HUES64 (cell line): ENCODE data around the gene ANTXRL.
"Not testable (repeated sequence)": the region's sequence is repeated elsewhere in the genome, so short reads cannot be mapped to it uniquely, and the experiment has no call there.

ENCODE experiments used
- H3K27ac ChIP-seq: 2 replicates; pipeline ENCODE4 v1.7.0; 2013; ENCODE audit warnings: low read depth, low read length, inconsistent platforms
- H3K27me3 ChIP-seq: 2 replicates; pipeline ENCODE4 v1.6.1; 2013; ENCODE audit warnings: mild to moderate bottlenecking, low read length; ENCODE audit not compliant: insufficient read depth
- H3K36me3 ChIP-seq: 2 replicates; pipeline ENCODE4 v1.6.1; 2013; ENCODE audit warnings: mild to moderate bottlenecking, low read length; ENCODE audit not compliant: insufficient read depth
- H3K4me1 ChIP-seq: 2 replicates; pipeline ENCODE4 v1.6.1; 2013; ENCODE audit warnings: mild to moderate bottlenecking, low read length, moderate library complexity; ENCODE audit not compliant: insufficient read depth
- H3K4me3 ChIP-seq: 2 replicates; pipeline ENCODE4 v1.5.1; 2013; ENCODE audit warnings: mild to moderate bottlenecking, low read length, moderate library complexity
- H3K9ac ChIP-seq: 2 replicates; pipeline ENCODE4 v1.6.1; 2013; ENCODE audit warnings: mild to moderate bottlenecking, low read depth, low read length
- H3K9me3 ChIP-seq: 2 replicates; pipeline ENCODE4 v1.6.1; 2013; ENCODE audit warnings: low read depth, low read length; ENCODE audit not compliant: insufficient read depth
- WGBS: fragments of 150-250, 120-280 bp; methylation state at CpG from one replicate; pipeline ENCODE4 v1.1.7; 2013; ENCODE audit warnings: missing lambda C conversion rate; 5-methylcytosine and 5-hydroxymethylcytosine counted together

The ANTXRL gene

DNA sequence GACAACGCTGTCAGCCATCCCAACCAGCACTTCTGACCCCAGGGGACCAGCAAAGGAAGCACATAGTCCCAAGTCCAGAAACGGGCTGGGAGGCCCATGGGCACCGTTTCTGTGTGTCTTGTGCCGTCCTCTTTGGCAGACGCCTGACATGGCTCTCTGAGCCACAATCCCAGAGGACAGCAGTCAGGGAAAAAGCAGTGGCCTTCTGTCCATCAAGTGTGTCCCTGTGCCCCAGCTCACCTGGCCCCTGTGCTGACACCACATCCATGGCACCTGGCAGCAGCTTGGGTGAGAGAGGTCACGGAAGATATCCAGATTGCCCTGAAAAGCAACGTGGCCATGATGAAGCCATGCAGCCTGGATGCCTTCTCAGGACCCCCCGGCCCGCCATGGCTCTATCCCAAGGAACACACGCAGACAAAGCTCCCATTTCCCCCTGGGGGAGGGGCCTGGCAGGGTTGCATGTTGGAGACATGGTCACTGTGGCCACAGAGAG lies 38.1 kb upstream of the ANTXRL start:
- H3K27ac ChIP-seq: no peak overlapping the region
- 89% methylated on average over 10 of the region's 10 CpGs for WGBS
- H3K4me1 ChIP-seq: no peaks in the 10 kb centered on the region
- H3K27me3 ChIP-seq: no peaks in the 10 kb centered on the region
- H3K9me3 ChIP-seq: no peaks in the 10 kb centered on the region
- no peaks in the 10 kb centered on the region for H3K36me3 ChIP-seq
- H3K4me3 ChIP-seq: no peak overlapping the region
- no peak overlapping the region for H3K9ac ChIP-seq

DNA sequence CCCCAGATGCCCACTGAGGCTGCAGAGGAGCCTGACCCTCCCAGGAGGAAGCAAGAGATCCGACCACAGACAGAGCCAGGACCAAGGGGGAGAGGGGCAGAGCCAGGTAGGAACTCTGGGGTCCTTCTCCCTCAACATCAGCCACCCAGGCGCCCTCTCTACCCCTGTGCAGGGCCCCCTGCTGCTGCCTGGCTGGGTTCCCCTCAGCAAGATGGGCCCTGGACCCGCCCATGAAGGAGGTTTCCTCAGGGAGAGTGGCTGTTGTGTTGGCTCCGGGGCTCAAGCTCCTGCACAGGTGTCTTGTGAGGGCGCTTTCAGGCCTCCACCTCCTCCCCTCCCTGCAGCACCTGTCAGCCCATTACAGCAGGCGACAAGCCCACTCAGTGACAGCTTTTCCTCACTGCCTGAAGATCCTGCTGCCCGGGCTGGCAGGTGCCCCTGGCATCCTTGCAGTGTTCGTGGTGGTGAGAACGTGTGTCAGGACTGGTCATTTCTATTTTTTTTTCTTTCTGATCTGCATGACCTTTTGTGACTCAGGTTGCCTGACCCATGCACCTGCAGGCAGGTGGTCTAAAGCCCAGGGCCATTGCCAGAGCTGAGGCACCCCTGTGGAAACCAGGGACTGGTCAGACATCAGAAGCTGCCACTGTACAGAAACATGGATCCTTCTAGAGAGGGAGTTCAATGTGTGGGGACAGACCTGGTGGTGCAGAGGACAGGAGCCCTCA lies 37.0 kb upstream of the ANTXRL start:
- H3K4me3 ChIP-seq, H3K9me3 ChIP-seq, H3K27ac ChIP-seq, H3K36me3 ChIP-seq, H3K4me1 ChIP-seq, H3K27me3 ChIP-seq, H3K9ac ChIP-seq: not testable (repeated sequence)
- 95% methylated on average over 6 of the region's 9 CpGs for WGBS

DNA sequence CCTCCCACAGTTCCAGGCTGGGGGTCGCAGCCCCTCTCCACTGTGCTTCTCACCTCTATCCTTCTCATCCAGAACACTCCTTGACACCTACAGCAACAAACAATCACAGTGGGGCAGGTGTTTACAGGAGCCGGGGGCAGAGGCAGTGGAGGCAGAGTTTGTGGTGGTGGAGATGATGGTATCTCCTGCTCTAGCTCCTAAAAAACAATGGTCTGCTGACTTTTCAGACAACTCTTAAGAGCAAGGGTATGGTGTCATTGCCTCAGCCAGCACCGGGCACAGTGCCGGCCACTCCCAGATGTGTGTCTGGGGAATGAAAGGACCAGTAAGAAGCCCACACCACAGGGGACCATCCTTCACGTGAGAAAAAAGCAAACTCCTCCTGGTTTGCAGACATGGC lies 36.3 kb upstream of the ANTXRL start:
- WGBS: 82% methylated on average over 5 of the region's 5 CpGs
- Histone ChIP-seq H3K9ac (no peak overlapping the region), H3K36me3 (no peaks in the 10 kb centered on the region), H3K27me3 (no peaks in the 10 kb centered on the region), H3K27ac (no peak overlapping the region), H3K9me3 (no peaks in the 10 kb centered on the region), H3K4me1 (no peaks in the 10 kb centered on the region), H3K4me3 (no peak overlapping the region)

DNA sequence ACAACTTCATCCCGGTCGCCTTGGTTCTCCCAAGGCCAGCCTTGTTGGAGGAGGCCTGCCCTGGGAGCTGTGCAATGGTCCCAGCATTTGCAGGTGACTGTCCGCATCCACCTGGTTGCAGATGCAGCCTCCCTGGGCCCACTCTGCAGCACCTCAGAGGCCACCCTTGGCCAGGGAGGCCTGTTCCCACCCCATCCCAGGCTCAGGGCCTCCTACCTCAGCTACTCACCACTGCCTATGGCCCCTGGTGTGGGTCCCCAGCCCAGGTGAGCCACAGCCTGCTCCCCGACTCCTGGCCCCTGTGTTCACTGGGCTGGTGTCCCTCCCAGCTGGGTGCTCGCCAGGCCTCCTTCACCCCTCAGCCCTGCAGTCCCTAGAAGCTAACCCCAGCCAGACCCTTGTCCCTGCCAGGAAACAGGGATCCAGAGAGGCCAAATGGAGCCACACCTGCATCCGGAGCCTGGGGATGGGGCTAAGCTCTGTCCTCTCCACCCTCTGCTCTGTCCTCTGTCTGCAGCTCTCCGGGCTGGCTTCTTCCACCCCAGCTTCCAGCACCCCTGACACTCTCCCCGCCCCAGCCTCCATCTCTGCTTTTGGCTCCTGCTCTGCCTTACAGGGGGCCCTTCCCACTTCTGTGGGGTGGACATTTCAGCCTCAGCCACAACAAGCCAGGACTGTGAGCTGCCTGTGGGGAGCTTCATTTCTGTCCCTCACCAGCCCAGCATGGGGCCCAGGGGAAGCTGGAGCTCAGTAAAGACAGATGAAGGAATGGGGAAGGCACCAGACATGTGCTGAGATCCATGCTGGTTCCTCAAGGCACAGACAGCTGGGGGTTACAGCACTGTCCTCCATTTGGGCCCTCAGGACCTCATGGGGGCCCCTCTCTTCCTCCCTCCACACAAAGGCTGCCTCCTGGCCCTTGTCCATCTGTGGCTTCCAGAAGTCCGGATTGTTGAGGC lies 35.6 kb upstream of the ANTXRL start:
- H3K36me3 ChIP-seq: no peaks in the 10 kb centered on the region

DNA sequence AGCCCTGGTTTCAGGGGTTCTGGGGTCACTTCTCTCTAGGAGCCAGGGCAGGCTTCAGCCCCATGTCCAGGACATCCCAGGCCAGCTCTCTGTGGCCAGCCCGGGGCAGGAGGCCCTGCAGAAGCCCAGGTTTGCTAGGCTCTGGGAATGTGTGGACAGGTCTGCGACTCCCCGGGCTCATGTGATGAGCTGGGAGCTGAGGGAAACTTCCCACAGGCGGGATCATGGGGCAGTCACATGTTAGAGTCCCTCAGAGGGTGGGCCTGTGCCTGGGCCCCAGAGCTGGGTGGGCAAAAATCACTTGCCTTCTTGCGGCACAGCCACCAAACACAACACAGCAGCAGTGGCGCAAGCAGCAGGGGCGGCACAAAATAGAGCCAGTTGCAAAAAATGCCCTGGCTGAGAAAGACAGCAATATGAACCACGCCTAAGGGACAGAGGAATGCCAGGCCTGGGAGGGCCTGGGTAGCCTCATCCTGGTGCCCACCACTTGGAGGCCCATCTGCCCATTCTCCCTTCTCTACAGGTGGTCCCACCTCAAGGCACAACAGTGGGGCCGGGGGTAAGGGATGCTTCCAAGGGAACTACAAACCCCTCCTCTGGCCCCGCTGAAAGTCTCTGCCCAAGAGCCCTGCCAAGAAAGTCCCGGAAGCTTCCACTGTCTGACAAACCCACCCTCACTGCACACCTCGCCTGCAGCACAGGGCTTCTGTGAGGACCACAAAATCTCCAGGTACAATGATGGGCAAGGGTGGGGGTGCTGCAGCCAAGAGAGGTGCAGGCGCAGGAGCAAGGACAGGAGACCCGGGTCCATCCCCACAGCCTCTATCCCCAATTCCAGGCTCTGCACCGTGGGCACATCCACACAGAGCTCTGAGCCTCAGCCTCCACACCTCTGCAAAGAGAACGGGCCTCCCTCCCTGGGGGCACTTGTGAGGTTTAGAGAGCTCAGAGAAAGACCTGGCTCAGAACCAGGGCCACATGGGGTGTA lies 34.6 kb upstream of the ANTXRL start:
- 91% methylated on average over 16 of the region's 16 CpGs for WGBS
- Histone ChIP-seq H3K9me3 (no peaks in the 10 kb centered on the region), H3K27ac (no peak overlapping the region), H3K9ac (no peak overlapping the region), H3K27me3 (no peaks in the 10 kb centered on the region), H3K36me3 (no peaks in the 10 kb centered on the region), H3K4me3 (no peak overlapping the region), H3K4me1 (no peaks in the 10 kb centered on the region)

More for the DNA sequence above, 35.6 kb upstream of the ANTXRL start:
- H3K4me1 ChIP-seq: no peaks in the 10 kb centered on the region
- H3K27ac ChIP-seq: no peak overlapping the region
- H3K9me3 ChIP-seq: no peaks in the 10 kb centered on the region
- H3K9ac ChIP-seq: no peak overlapping the region
- H3K27me3 ChIP-seq: no peaks in the 10 kb centered on the region
- no peak overlapping the region for H3K4me3 ChIP-seq
- 82% methylated on average over 9 of the region's 9 CpGs for WGBS

DNA sequence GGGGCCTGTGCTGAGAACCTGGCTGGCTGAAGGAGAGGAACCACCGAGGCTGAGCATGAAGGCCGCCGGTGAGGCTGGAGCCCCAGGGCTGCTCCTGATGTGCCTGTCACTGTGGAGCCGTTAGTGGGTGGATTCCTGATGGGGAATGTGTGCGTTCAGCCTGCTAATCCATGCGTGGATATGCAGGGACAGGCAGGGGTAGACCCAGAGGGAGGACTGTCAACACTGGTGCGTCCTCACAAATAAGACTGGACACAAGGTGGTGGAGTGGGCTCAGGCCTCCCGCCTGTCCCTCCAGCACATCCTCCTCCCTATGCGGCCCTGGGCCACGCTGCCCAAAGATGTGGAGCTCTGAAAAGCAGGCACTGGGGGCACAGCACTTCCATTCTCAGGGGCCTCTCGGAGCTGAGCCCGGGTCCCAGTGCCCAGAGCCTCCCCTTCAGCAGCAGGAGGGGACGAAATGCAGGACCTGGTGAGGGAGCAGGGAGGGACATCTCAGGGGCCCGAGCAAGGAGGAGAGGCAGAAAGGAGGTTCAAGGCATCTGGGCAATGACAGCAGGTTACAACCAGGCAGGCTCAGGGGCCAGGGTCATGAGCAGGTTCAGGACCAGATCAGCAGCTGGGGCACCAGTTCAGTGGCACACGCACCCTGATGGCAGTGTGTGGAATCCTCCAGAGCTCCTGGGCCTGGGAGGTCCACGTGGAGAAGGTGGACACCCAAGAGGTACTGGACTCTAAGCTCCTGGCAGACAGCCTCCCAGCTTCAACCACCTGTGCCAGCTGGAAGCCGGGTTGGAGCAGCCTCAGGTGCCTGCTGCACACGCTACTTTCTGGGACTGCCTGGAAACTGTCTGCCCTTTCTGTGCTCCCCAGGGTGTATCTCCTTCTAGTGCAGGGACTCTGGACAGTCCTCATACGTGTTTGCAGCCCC lies 33.5 kb upstream of the ANTXRL start:
- Histone ChIP-seq H3K4me1 (no peaks in the 10 kb centered on the region), H3K9me3 (no peaks in the 10 kb centered on the region), H3K36me3 (no peaks in the 10 kb centered on the region), H3K4me3 (no peak overlapping the region), H3K9ac (no peak overlapping the region), H3K27me3 (no peaks in the 10 kb centered on the region), H3K27ac (no peak overlapping the region)
- WGBS: 84% methylated on average over 19 of the region's 19 CpGs

DNA sequence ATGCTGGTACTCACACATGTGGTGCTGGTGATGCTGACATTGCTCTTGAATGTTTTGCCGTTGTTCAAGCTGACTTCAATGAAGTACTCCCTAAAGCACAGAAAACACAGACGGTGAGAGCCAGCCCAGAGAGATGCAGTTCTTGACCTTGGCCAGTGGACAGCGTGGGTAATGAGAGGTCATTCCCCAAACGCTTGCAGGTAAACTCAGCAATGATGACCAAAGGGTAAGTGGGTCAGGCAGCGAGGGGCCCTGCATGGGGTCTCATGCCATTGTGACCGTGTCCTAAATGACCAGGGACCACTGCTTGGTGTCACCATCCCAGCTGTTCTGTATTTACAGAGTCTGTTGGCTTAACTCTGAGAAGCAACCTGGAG lies 32.8 kb upstream of the ANTXRL start:
- 94% methylated on average over 6 of the region's 6 CpGs for WGBS
- H3K4me1 ChIP-seq: no peaks in the 10 kb centered on the region
- no peaks in the 10 kb centered on the region for H3K36me3 ChIP-seq
- H3K27ac ChIP-seq: no peak overlapping the region
- no peak overlapping the region for H3K9ac ChIP-seq
- H3K9me3 ChIP-seq: no peaks in the 10 kb centered on the region
- H3K27me3 ChIP-seq: no peaks in the 10 kb centered on the region
- no peak overlapping the region for H3K4me3 ChIP-seq

DNA sequence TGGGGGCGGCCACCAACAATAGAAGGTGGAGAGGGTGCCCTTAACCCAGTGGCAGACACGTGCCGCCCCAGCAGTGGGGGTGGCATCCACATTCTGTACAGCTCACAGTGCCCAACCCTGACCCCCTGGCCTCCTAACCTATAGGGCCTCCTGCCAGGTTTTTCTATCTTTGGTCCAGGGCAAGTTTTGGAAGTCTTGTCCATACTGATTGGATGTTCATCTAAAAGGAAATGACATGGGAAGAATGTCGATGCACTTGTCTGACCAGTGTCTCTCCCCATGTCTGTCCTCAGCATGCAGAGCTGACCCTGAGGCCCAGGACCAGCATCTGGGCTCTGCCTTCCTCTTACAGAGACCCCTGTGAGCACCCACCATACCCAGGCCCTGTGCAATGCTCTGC lies 32.3 kb upstream of the ANTXRL start:
- Histone ChIP-seq H3K36me3 (no peaks in the 10 kb centered on the region), H3K9me3 (no peaks in the 10 kb centered on the region), H3K9ac (no peak overlapping the region), H3K4me1 (no peaks in the 10 kb centered on the region), H3K4me3 (no peak overlapping the region), H3K27me3 (no peaks in the 10 kb centered on the region), H3K27ac (no peak overlapping the region)
- WGBS: 89% methylated on average over 4 of the region's 4 CpGs

DNA sequence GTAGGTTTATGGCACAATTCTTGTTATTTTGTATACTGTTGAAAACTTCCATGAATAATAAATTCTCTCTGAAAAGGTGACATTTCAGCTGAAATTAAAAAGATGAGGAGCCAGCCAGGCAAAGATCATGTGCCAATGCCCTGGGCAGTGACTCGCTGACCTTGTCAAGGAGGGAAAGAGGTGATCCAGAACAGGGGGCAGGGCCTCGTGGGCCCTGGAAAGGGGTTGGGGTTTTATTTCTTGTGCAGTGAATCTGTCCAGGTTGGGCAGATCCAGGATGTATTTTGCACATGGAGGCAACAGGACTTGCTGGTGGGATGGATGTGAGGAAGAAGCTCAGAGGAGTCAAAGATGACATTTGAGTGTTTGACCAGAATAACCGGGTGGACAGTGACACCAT lies 31.6 kb upstream of the ANTXRL start:
- H3K27ac ChIP-seq, H3K4me1 ChIP-seq, H3K36me3 ChIP-seq, H3K4me3 ChIP-seq, H3K9ac ChIP-seq, H3K27me3 ChIP-seq, H3K9me3 ChIP-seq: not testable (repeated sequence)
- 90% methylated on average over 3 of the region's 3 CpGs for WGBS
